CD14-positive monocyte (primary cell): Measurements from ENCODE around the gene SSR1. TPM values are rescaled to one million over a fixed set of nuclear protein-coding genes. Genes with fewer than 3 reads are reported as not detected.

Source experiments
- DNase-seq, 3 donors: peaks; one replicate each; pipeline ENCODE4 v3.0.0-alpha.2; 2011 to 2022
- H2AFZ ChIP-seq: 2 replicates; pipeline ENCODE4 v1.6.0; 2012; ENCODE audit warnings: mild to moderate bottlenecking, low read depth, low read length, inconsistent platforms; ENCODE audit not compliant: insufficient read depth, poor library complexity, severe bottlenecking
- H3K27ac ChIP-seq, 2 donors: 1 replicate in 1 of 2; 2 replicates in 1 of 2; pipeline ENCODE4 v1.5.1; 2012 to 2013; ENCODE audit warnings: low read length in 2 of 2, control low read depth in 1 of 2, inconsistent platforms in 1 of 2, low read depth in 1 of 2, mild to moderate bottlenecking in 1 of 2
- H3K27me3 ChIP-seq, 2 donors: one replicate each; pipeline versions ENCODE4 v1.6.0 to v1.6.1; 2011 to 2013; ENCODE audit warnings: low read length in 2 of 2; ENCODE audit not compliant: control insufficient read depth in 2 of 2, insufficient read depth in 2 of 2
- H3K36me3 ChIP-seq, 2 donors: replicated peaks in 1 of 2; 1 replicate in 1 of 2; 2 replicates in 1 of 2; pipeline versions ENCODE4 v1.5.1 to v1.6.1; 2012 to 2013; ENCODE audit warnings: low read length in 2 of 2, control low read depth in 1 of 2, inconsistent platforms in 1 of 2, mild to moderate bottlenecking in 1 of 2; ENCODE audit not compliant: insufficient read depth in 2 of 2, control insufficient read depth in 1 of 2
- H3K4me1 ChIP-seq, 2 donors: 1 replicate in 1 of 2; 2 replicates in 1 of 2; pipeline versions ENCODE4 v1.5.1 to v1.6.1; 2012 to 2013; ENCODE audit warnings: low read length in 2 of 2, control low read depth in 1 of 2, inconsistent platforms in 1 of 2, mild to moderate bottlenecking in 1 of 2, moderate library complexity in 1 of 2; ENCODE audit not compliant: insufficient read depth in 2 of 2, control insufficient read depth in 1 of 2
- H3K4me2 ChIP-seq: replicated peaks from 2 replicates; pipeline ENCODE3; 2012; ENCODE audit warnings: low read length, moderate library complexity, mild to moderate bottlenecking; ENCODE audit not compliant: poor library complexity, severe bottlenecking; ENCODE audit errors: extremely low read depth
- H3K4me3 ChIP-seq, 3 experiments: fragments of 200-600 bp in 1 of 3; sonication (generic) in 1 of 3; replicated peaks in 1 of 3; 1 replicate in 2 of 3; 2 replicates in 1 of 3; pipeline ENCODE4 v1.5.1; 2011 to 2013; ENCODE audit warnings: low read length in 3 of 3, mild to moderate bottlenecking in 3 of 3, control low read depth in 2 of 3, low read depth in 2 of 3, inconsistent platforms in 1 of 3, moderate library complexity in 1 of 3
- H3K79me2 ChIP-seq: 2 replicates; pipeline ENCODE4 v1.6.0; 2012; ENCODE audit warnings: mild to moderate bottlenecking, control low read depth, inconsistent platforms, low read length, moderate library complexity; ENCODE audit not compliant: insufficient read depth
- H3K9ac ChIP-seq: 2 replicates; pipeline ENCODE4 v1.6.0; 2017; ENCODE audit warnings: low read length, mild to moderate bottlenecking; ENCODE audit not compliant: insufficient read depth, poor library complexity, severe bottlenecking
- H3K9me3 ChIP-seq, 2 donors: replicated peaks in 1 of 2; 1 replicate in 1 of 2; 2 replicates in 1 of 2; pipeline versions ENCODE4 v1.5.1 to v1.6.1; 2012 to 2013; ENCODE audit warnings: low read length in 2 of 2, control low read depth in 1 of 2; ENCODE audit not compliant: control insufficient read depth in 1 of 2, insufficient read depth in 1 of 2
- H4K20me1 ChIP-seq: 2 replicates; pipeline ENCODE4 v1.6.0; 2012; ENCODE audit warnings: mild to moderate bottlenecking, low read length, control low read depth, moderate library complexity; ENCODE audit not compliant: insufficient read depth
- H3K27ac Mint-ChIP-seq, 7 donors: one replicate each; pipeline ENCODE4 v1.8.0; 2020; ENCODE audit warnings: mild to moderate bottlenecking in 7 of 7, mixed read lengths in 7 of 7, moderate library complexity in 6 of 7, inconsistent platforms in 2 of 7
- H3K27me3 Mint-ChIP-seq, 3 donors: one replicate each; pipeline ENCODE4 v1.8.0; 2021 to 2022; ENCODE audit warnings: low read depth in 3 of 3, mild to moderate bottlenecking in 3 of 3, mixed read lengths in 3 of 3, moderate library complexity in 3 of 3, inconsistent platforms in 1 of 3
- H3K36me3 Mint-ChIP-seq, 2 donors: one replicate each; pipeline ENCODE4 v1.8.0; 2020; ENCODE audit warnings: mixed read lengths in 2 of 2, inconsistent platforms in 1 of 2, mild to moderate bottlenecking in 1 of 2
- H3K4me1 Mint-ChIP-seq: one replicate; pipeline ENCODE4 v1.8.0; 2020; ENCODE audit warnings: mild to moderate bottlenecking, mixed read lengths
- H3K4me3 Mint-ChIP-seq, 2 donors: one replicate each; pipeline ENCODE4 v1.8.0; 2020; ENCODE audit warnings: mild to moderate bottlenecking in 2 of 2, mixed read lengths in 2 of 2, moderate library complexity in 1 of 2
- H3K9me3 Mint-ChIP-seq, 7 donors: one replicate each; pipeline ENCODE4 v1.8.0; 2020 to 2022; ENCODE audit warnings: mixed read lengths in 7 of 7, mild to moderate bottlenecking in 6 of 7, moderate library complexity in 6 of 7, inconsistent platforms in 2 of 7
- WGBS: methylation state at CpG from one replicate; pipeline ENCODE4 v1.1.5; 2013; ENCODE audit warnings: missing lambda C conversion rate; ENCODE audit not compliant: insufficient coverage; 5-methylcytosine and 5-hydroxymethylcytosine counted together
- intact Hi-C, 2 donors: fragments of 100-400 bp; cut with micrococcal nuclease; formaldehyde crosslinking; loops; one replicate each; pipeline versions ENCODE4 v1.15.0 to v1.15.1; 2023
- polyA plus RNA-seq, 3 donors: library from polyadenylated mRNA; depleted of rRNA in 1 of 3; unstranded in 2 of 3; stranded (reverse) in 1 of 3; fragments of 300-500 nt in 2 of 3; fragments of >200 nt in 1 of 3; fragmentation: Illumina TruSeq in 2 of 3; gene quantifications; 1 replicate in 2 of 3; 2 replicates in 1 of 3; pipeline ENCODE4 v1.2.3, GENCODE V29; 2012 to 2021
- TF ChIP-seq, protein P1 (sequence below): fragments of 200-600 bp; IDR thresholded peaks from one replicate; pipeline ENCODE4 v1.8.0; 2022; ENCODE audit warnings: antibody characterized with exemption, mild to moderate bottlenecking

Gene SSR1
- polyA plus RNA-seq, 3 donors: 59.1 to 302 (median 251) TPM

DNA sequence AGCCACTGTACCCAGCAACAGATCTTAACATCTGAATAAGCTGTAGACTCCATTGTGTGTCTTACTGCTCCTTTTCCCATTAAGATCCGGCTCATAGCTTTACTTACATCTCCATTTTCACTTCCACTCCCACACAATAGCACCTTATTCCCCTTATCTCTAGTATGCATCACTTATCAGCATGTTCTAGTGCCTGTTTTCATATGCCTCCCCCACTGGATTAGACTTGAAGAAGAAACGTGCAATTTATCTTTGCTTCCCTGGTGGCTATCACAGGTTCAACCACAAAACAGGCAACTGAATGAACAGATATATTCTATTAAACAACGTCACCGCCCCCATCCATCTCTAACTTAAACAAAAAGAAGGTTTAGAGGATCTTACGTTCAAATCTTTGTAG lies 12.1 kb downstream of the SSR1 start:
- H3K9me3 Mint-ChIP-seq: no peaks in the 10 kb centered on the region
- Histone ChIP-seq H3K9ac (no peak overlapping the region), H3K9me3 (no peaks in the 10 kb centered on the region), H3K4me3 (no peak overlapping the region), H3K27me3 (no peaks in the 10 kb centered on the region), H3K36me3 (peaks cover 95 to 100% of the 10 kb centered on the region in 2 donors), H2AFZ (no peak overlapping the region), H4K20me1 (peaks cover 87% of the 10 kb centered on the region), H3K27ac (peak overlapping the region in 1 of 2 donors; percentile 28), H3K4me2 (no peak overlapping the region), H3K4me1 (no peaks in the 10 kb centered on the region), H3K79me2 (peaks cover 85% of the 10 kb centered on the region)
- 100% methylated on average over 2 of the region's 5 CpGs for WGBS
- peaks cover 5% of the 10 kb centered on the region for H3K4me1 Mint-ChIP-seq
- H3K36me3 Mint-ChIP-seq: peaks cover 84 to 98% of the 10 kb centered on the region in 2 donors
- H3K27me3 Mint-ChIP-seq: no peaks in the 10 kb centered on the region
- H3K27ac Mint-ChIP-seq: peak overlapping the region in 2 of 7 donors; percentile 13 to 48
- H3K4me3 Mint-ChIP-seq: no peak overlapping the region
- intact Hi-C loops: no loop called here
- TF ChIP-seq, protein P1, sequence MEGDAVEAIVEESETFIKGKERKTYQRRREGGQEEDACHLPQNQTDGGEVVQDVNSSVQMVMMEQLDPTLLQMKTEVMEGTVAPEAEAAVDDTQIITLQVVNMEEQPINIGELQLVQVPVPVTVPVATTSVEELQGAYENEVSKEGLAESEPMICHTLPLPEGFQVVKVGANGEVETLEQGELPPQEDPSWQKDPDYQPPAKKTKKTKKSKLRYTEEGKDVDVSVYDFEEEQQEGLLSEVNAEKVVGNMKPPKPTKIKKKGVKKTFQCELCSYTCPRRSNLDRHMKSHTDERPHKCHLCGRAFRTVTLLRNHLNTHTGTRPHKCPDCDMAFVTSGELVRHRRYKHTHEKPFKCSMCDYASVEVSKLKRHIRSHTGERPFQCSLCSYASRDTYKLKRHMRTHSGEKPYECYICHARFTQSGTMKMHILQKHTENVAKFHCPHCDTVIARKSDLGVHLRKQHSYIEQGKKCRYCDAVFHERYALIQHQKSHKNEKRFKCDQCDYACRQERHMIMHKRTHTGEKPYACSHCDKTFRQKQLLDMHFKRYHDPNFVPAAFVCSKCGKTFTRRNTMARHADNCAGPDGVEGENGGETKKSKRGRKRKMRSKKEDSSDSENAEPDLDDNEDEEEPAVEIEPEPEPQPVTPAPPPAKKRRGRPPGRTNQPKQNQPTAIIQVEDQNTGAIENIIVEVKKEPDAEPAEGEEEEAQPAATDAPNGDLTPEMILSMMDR: no peak
- no peak for DNase-seq

DNA sequence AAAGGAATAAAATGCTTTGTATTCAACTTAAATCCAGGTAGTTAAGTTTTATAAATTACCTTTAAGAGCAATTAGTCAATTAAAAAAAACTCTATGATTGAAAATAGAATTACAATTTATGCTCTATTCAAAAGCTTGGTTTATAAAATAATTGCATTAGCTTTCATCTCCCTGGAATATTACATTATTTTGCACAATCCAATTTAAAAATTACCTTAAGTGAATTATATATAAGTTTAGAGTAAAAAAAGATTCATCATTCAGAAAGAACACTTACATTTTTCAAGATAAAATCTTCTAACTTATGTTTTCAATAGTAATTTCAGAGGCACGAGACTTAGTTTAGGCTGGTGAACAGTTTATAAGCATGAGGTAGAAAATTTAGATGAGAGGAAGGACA lies 14.9 kb downstream of the SSR1 start:
- Mint-ChIP-seq H3K9me3 (no peaks in the 10 kb centered on the region), H3K27me3 (no peaks in the 10 kb centered on the region), H3K36me3 (peaks cover 69 to 85% of the 10 kb centered on the region in 2 donors), H3K4me1 (no peaks in the 10 kb centered on the region), H3K4me3 (no peak overlapping the region), H3K27ac (no peak overlapping the region)
- TF ChIP-seq, protein P1: no peak
- no CpG with 5 or more reads among the region's 1 CpG for WGBS
- Histone ChIP-seq H3K9ac (no peak overlapping the region), H2AFZ (no peak overlapping the region), H3K9me3 (no peaks in the 10 kb centered on the region), H3K4me3 (no peak overlapping the region), H3K27ac (no peak overlapping the region), H3K4me2 (no peak overlapping the region), H3K27me3 (no peaks in the 10 kb centered on the region), H3K4me1 (no peaks in the 10 kb centered on the region), H3K79me2 (peaks cover 69% of the 10 kb centered on the region), H4K20me1 (peaks cover 71% of the 10 kb centered on the region), H3K36me3 (peaks cover 91 to 100% of the 10 kb centered on the region in 2 donors)
- intact Hi-C loops: loop anchor here in 1 of 2 donors (10.0 kb wide), 1 partner anchor 317 kb away; no protein-coding TSS in a partner anchor
- no peak for DNase-seq
